Parathyroid adenoma (tissue), 2 donors: Measurements from ENCODE around the gene KRTAP4-2.
"Not testable (repeated sequence)": the region's sequence is repeated elsewhere in the genome, so short reads cannot be mapped to it uniquely, and the experiment has no call there.

Experiments
- H2AFZ ChIP-seq: fragments of 300-600 bp; sonication (generic); one replicate; pipeline ENCODE4 v1.7.0; 2017; ENCODE audit warnings: antibody characterized with exemption, mild to moderate bottlenecking
- H3K27ac ChIP-seq: fragments of 300-600 bp; sonication (generic); one replicate; pipeline ENCODE4 v1.7.0; 2017
- H3K27me3 ChIP-seq: fragments of 300-600 bp; sonication (generic); one replicate; pipeline ENCODE4 v1.7.0; 2017; ENCODE audit warnings: low read length; ENCODE audit not compliant: control insufficient read depth, insufficient read depth
- H3K36me3 ChIP-seq: fragments of 300-600 bp; sonication (generic); one replicate; pipeline ENCODE4 v1.7.0; 2017; ENCODE audit warnings: low read length; ENCODE audit not compliant: control insufficient read depth, insufficient read depth
- H3K4me1 ChIP-seq: fragments of 300-600 bp; sonication (generic); one replicate; pipeline ENCODE4 v1.7.0; 2017; ENCODE audit warnings: control low read depth
- H3K4me2 ChIP-seq: fragments of 300-600 bp; sonication (generic); one replicate; pipeline ENCODE4 v1.7.0; 2017; ENCODE audit warnings: low read length
- H3K4me3 ChIP-seq: fragments of 300-600 bp; sonication (generic); one replicate; pipeline ENCODE4 v1.7.0; 2017; ENCODE audit warnings: low read depth, low read length
- H3K79me2 ChIP-seq: fragments of 300-600 bp; sonication (generic); one replicate; pipeline ENCODE4 v1.7.0; 2017; ENCODE audit warnings: control low read depth
- H3K9ac ChIP-seq: fragments of 300-600 bp; sonication (generic); one replicate; pipeline ENCODE4 v1.7.0; 2017; ENCODE audit warnings: mild to moderate bottlenecking
- H3K9me3 ChIP-seq: fragments of 300-600 bp; sonication (generic); one replicate; pipeline ENCODE4 v1.7.0; 2017; ENCODE audit warnings: low read length; ENCODE audit not compliant: control insufficient read depth
- TF ChIP-seq, protein P1 (sequence below): fragments of 300-600 bp; sonication (generic); IDR thresholded peaks from one replicate; pipeline ENCODE4 v1.7.0; 2017; ENCODE audit warnings: antibody characterized with exemption, mild to moderate bottlenecking
- donor health status: primary hyperparathyroidism.

The KRTAP4-2 gene

DNA sequence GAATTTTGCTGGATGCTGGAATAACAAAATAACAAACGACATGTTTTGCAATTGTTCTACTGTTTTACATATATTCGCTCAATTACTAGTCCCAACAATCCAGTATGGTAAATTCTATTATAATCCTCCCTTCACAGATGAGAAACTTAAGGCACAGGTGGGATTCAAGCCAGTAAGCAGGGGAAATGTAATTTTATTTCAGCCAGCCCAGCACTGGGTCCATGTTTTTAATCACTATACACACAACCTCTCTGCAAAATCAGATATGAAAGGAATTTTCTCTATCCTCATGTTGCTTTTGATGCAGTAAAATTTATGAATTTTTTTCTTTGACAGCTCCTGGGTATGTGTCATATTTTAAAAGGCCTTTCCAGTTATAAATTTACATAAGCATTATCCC lies 32.8 kb downstream of the KRTAP4-2 start:
- H3K79me2 ChIP-seq: no peaks in the 10 kb centered on the region
- no peaks in the 10 kb centered on the region for H3K4me1 ChIP-seq
- H3K27me3 ChIP-seq: no peaks in the 10 kb centered on the region
- H2AFZ ChIP-seq: no peak overlapping the region
- H3K4me2 ChIP-seq: no peak overlapping the region
- H3K9me3 ChIP-seq: no peaks in the 10 kb centered on the region
- no peaks in the 10 kb centered on the region for H3K36me3 ChIP-seq
- TF ChIP-seq, protein P1, sequence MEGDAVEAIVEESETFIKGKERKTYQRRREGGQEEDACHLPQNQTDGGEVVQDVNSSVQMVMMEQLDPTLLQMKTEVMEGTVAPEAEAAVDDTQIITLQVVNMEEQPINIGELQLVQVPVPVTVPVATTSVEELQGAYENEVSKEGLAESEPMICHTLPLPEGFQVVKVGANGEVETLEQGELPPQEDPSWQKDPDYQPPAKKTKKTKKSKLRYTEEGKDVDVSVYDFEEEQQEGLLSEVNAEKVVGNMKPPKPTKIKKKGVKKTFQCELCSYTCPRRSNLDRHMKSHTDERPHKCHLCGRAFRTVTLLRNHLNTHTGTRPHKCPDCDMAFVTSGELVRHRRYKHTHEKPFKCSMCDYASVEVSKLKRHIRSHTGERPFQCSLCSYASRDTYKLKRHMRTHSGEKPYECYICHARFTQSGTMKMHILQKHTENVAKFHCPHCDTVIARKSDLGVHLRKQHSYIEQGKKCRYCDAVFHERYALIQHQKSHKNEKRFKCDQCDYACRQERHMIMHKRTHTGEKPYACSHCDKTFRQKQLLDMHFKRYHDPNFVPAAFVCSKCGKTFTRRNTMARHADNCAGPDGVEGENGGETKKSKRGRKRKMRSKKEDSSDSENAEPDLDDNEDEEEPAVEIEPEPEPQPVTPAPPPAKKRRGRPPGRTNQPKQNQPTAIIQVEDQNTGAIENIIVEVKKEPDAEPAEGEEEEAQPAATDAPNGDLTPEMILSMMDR: no peak
- no peak overlapping the region for H3K9ac ChIP-seq
- H3K27ac ChIP-seq: no peak overlapping the region
- H3K4me3 ChIP-seq: no peak overlapping the region

DNA sequence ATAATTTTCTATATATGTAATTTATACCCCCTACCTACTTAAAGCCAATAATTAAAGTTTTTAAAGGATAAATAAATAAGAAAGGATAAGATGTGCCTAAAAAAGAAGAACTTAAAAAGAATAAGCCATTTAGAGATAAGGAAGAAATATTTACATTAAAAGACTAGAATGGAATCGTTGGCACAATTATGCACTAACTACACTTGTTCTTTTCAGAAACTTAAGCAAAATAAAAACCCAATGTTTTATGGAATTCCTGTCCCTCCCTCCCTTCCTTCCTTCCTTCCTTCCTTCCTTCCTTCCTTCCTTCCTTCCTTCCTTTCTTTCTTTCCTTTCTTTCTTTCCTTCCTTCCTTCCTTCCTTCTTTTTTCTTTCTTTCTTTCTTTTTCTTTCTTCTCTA lies 33.2 kb downstream of the KRTAP4-2 start:
- TF ChIP-seq, protein P1: no peak
- H3K9me3 ChIP-seq: no peaks in the 10 kb centered on the region
- no peaks in the 10 kb centered on the region for H3K36me3 ChIP-seq
- H3K27ac ChIP-seq: no peak overlapping the region
- H3K27me3 ChIP-seq: no peaks in the 10 kb centered on the region
- no peak overlapping the region for H3K4me3 ChIP-seq
- H3K4me1 ChIP-seq: no peaks in the 10 kb centered on the region
- H3K4me2 ChIP-seq: no peak overlapping the region
- no peaks in the 10 kb centered on the region for H3K79me2 ChIP-seq
- H2AFZ ChIP-seq: no peak overlapping the region
- no peak overlapping the region for H3K9ac ChIP-seq

DNA sequence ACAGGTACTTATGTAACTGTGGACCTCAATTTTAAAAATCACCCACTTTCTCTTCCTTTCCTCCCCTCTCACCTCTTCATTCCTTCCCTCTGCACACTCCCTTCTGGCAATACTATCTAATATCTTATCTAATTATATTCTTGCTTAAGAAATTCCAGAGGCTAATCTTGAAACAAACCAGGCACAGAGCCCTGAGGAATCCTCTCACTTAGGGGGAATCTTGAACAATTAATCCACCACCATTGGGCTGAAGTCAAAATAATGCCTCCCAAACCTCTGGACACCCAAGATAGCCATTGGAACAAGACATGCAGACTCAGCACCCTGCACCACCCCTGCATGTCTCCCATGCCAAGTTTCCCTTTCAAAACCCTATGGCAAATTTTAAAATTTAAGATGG lies 36.7 kb downstream of the KRTAP4-2 start:
- H3K4me1 ChIP-seq: no peaks in the 10 kb centered on the region
- H3K27me3 ChIP-seq: no peaks in the 10 kb centered on the region
- no peak overlapping the region for H3K4me2 ChIP-seq
- H3K79me2 ChIP-seq: no peaks in the 10 kb centered on the region
- H3K4me3 ChIP-seq: no peak overlapping the region
- H3K9me3 ChIP-seq: no peaks in the 10 kb centered on the region
- no peak overlapping the region for H2AFZ ChIP-seq
- TF ChIP-seq, protein P1: no peak
- no peak overlapping the region for H3K27ac ChIP-seq
- no peaks in the 10 kb centered on the region for H3K36me3 ChIP-seq
- H3K9ac ChIP-seq: no peak overlapping the region

DNA sequence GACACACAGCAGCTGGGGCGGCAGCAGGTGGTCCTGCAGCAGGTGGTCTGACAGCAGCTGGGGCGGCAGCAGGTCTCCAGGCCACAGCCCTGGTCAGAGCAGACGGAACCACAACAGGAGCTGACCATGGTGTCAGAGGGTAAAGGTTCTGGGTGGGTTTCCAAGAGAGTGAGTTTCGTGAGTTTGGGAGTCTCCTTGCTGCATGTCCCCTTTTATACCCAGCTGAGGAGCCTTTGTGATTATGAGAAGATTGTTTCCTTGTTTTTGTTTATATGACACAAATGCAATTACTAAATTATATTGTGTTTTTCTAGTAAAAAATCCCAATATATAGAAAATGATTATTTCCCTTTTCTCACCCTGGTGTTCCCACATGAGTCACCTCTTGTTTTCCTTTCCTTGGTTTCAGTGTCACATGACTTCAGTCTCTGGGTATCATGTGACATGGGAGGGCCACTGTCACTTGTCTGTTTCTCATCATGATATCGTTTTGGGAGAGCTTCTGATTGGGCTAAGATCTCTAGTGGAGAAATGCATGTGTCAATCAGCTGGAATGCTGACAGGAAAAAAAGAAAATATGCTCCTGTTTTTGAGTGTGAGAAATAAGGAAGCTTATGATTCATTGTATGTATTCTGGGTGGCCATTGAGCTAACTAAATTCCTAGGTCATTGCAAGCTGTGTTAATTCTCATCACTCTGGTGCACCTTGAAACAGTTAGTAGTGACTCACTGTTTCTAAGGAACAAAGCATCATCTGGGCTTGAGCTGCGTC lies 37.5 kb downstream of the KRTAP4-2 start, which contains the start of gene KRTAP4-6:
TSS of gene KRTAP4-6 (minus strand) at position 185 of the 772 bp plus-strand sequence. CDS start at position 128, 57 bp downstream.
- TF ChIP-seq, protein P1: no peak
- no peak within 1 kb of the TSS for H2AFZ ChIP-seq
- H3K9ac ChIP-seq: no peak within 1 kb of the TSS
- no peaks in the 10 kb centered on the region for H3K4me1 ChIP-seq
- H3K4me2 ChIP-seq: no peak within 1 kb of the TSS
- H3K36me3 ChIP-seq: no peaks in the 10 kb centered on the region
- no peaks in the 10 kb centered on the region for H3K79me2 ChIP-seq
- H3K27ac ChIP-seq: no peak within 1 kb of the TSS
- H3K9me3 ChIP-seq: no peaks in the 10 kb centered on the region
- H3K27me3 ChIP-seq: no peaks in the 10 kb centered on the region
- H3K4me3 ChIP-seq: no peak within 1 kb of the TSS

DNA sequence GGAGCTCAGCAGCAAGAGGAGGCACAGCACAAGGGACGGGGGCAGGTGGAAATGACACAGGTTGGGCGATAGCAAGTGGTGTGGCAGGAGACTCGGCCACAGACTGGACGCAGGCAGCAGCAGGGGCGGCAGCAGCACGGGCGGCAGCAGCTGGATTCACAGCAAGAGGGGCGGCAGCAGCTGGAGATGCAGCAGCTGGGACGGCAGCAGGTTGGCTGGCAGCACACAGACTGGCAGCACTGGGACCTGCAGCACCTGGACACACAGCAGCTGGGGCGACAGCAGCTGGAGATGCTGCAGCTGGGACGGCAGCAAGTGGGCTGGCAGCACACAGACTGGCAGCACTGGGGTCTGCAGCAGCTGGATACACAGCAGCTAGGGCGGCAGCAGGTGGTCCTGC lies 38.2 kb downstream of the KRTAP4-2 start:
- H3K4me3 ChIP-seq, H3K4me2 ChIP-seq, H3K9me3 ChIP-seq, H2AFZ ChIP-seq, H3K9ac ChIP-seq, H3K27me3 ChIP-seq, H3K27ac ChIP-seq, H3K79me2 ChIP-seq, H3K4me1 ChIP-seq, H3K36me3 ChIP-seq: not testable (repeated sequence)
